Immature natural killer cell (primary cell): ENCODE data around the gene SIDT2. TPM values are rescaled to one million over a fixed set of nuclear protein-coding genes. Genes with fewer than 3 reads are reported as not detected.
"Not testable (repeated sequence)": the region's sequence is repeated elsewhere in the genome, so short reads cannot be mapped to it uniquely, and the experiment has no call there.

Source experiments
- DNase-seq, 3 donors: peaks; one replicate each; pipeline ENCODE4 v3.0.0; 2022; ENCODE audit warnings: mixed read lengths in 1 of 3
- H3K27ac Mint-ChIP-seq, 6 donors: one replicate each; pipeline ENCODE4 v1.8.0; 2020; ENCODE audit warnings: mixed read lengths in 6 of 6, mild to moderate bottlenecking in 5 of 6, inconsistent platforms in 4 of 6, moderate library complexity in 3 of 6
- H3K27me3 Mint-ChIP-seq, 3 donors: one replicate each; pipeline ENCODE4 v1.8.0; 2020 to 2021; ENCODE audit warnings: low read depth in 3 of 3, mild to moderate bottlenecking in 3 of 3, mixed read lengths in 3 of 3, moderate library complexity in 3 of 3, inconsistent platforms in 1 of 3
- H3K36me3 Mint-ChIP-seq, 3 donors: one replicate each; pipeline ENCODE4 v1.8.0; 2020; ENCODE audit warnings: mixed read lengths in 3 of 3, inconsistent platforms in 2 of 3, mild to moderate bottlenecking in 2 of 3
- H3K4me1 Mint-ChIP-seq, 2 donors: one replicate each; pipeline ENCODE4 v1.8.0; 2020; ENCODE audit warnings: inconsistent platforms in 2 of 2, mild to moderate bottlenecking in 2 of 2, mixed read lengths in 2 of 2, moderate library complexity in 1 of 2
- H3K4me3 Mint-ChIP-seq, 5 donors: one replicate each; pipeline ENCODE4 v1.8.0; 2020; ENCODE audit warnings: mild to moderate bottlenecking in 5 of 5, mixed read lengths in 5 of 5, inconsistent platforms in 3 of 5, moderate library complexity in 3 of 5
- H3K9me3 Mint-ChIP-seq, 6 donors: one replicate each; pipeline ENCODE4 v1.8.0; 2020; ENCODE audit warnings: mild to moderate bottlenecking in 6 of 6, mixed read lengths in 6 of 6, inconsistent platforms in 4 of 6, moderate library complexity in 3 of 6
- polyA plus RNA-seq, 3 donors: library from polyadenylated mRNA; unstranded; fragments of 300-500 nt; fragmentation: Illumina TruSeq; gene quantifications; one replicate each; pipeline ENCODE4 v1.2.3, GENCODE V29; 2021

Gene SIDT2
- polyA plus RNA-seq, 3 donors from 2014 or later, result 1.6 to 4.7 (median 1.7) TPM

- H3K27ac Mint-ChIP-seq, result peak overlapping the region; percentile 79 to 98 (median 94)
- peaks cover 0 to under 1% (median under 1%) of the 10 kb centered on the region in 3 donors for H3K36me3 Mint-ChIP-seq
- peaks cover 2 to 8% (median 3%) of the 10 kb centered on the region in 3 donors for H3K27me3 Mint-ChIP-seq
- no peaks in the 10 kb centered on the region for H3K9me3 Mint-ChIP-seq
- peak overlapping the region; percentile 94 to 97 (median 94) for H3K4me3 Mint-ChIP-seq
- no peak for DNase-seq
- peaks cover 35 to 41% of the 10 kb centered on the region in 2 donors for H3K4me1 Mint-ChIP-seq
Observed at GRCh38 chr11:117177534-117178209, 871 bp upstream of the SIDT2 start.

- peaks cover 30 to 32% of the 10 kb centered on the region in 2 donors for H3K4me1 Mint-ChIP-seq
- DNase-seq, result peak; percentile 72 to 77 (median 75)
- H3K36me3 Mint-ChIP-seq, result peaks cover 0 to 7% (median 3%) of the 10 kb centered on the region in 3 donors
- peak overlapping the region; percentile 89 to 98 (median 94) for H3K27ac Mint-ChIP-seq
- peaks cover 2 to 8% (median 3%) of the 10 kb centered on the region in 3 donors for H3K27me3 Mint-ChIP-seq
- H3K4me3 Mint-ChIP-seq, result peak overlapping the region; percentile 94 to 97 (median 94)
- H3K9me3 Mint-ChIP-seq, result no peaks in the 10 kb centered on the region
Observed at GRCh38 chr11:117179048-117179999, 781 bp downstream of the SIDT2 start.

- H3K4me3 Mint-ChIP-seq, result peak overlapping the region; percentile 94 to 97 (median 94)
- H3K9me3 Mint-ChIP-seq, result no peaks in the 10 kb centered on the region
- H3K27me3 Mint-ChIP-seq, result peaks cover 2 to 8% (median 3%) of the 10 kb centered on the region in 3 donors
- H3K4me1 Mint-ChIP-seq, result peaks cover 30 to 32% of the 10 kb centered on the region in 2 donors
- H3K36me3 Mint-ChIP-seq, result peaks cover 0 to 8% (median 3%) of the 10 kb centered on the region in 3 donors
- no peak for DNase-seq
- H3K27ac Mint-ChIP-seq, result peak overlapping the region; percentile 39 to 98 (median 94)
Observed at GRCh38 chr11:117180020-117180419, 1.5 kb downstream of the SIDT2 start.

GRCh38 chr11:117180661-117181585, 2.4 kb downstream of the SIDT2 start:
- Mint-ChIP-seq H3K4me3 (peak overlapping the region; percentile 52 to 97 (median 94)), H3K9me3 (no peaks in the 10 kb centered on the region), H3K27ac (peak overlapping the region in 5 of 6 donors; percentile 42 to 94 (median 58)), H3K27me3 (peaks cover 2 to 8% (median 3%) of the 10 kb centered on the region in 3 donors), H3K4me1 (peaks cover 30 to 32% of the 10 kb centered on the region in 2 donors), H3K36me3 (peaks cover 0 to 13% (median 3%) of the 10 kb centered on the region in 3 donors)
- DNase-seq, result peak; percentile 12 to 47 (median 20)

GRCh38 chr11:117181586-117182550, 3.3 kb downstream of the SIDT2 start:
- H3K4me1 Mint-ChIP-seq, result peaks cover 30 to 32% of the 10 kb centered on the region in 2 donors
- no peak for DNase-seq
- peaks cover 2 to 10% (median 3%) of the 10 kb centered on the region in 3 donors for H3K27me3 Mint-ChIP-seq
- H3K36me3 Mint-ChIP-seq, result peaks cover 0 to 13% (median 3%) of the 10 kb centered on the region in 3 donors
- H3K4me3 Mint-ChIP-seq, result no peak overlapping the region
- no peak overlapping the region for H3K27ac Mint-ChIP-seq
- no peaks in the 10 kb centered on the region for H3K9me3 Mint-ChIP-seq

DNA sequence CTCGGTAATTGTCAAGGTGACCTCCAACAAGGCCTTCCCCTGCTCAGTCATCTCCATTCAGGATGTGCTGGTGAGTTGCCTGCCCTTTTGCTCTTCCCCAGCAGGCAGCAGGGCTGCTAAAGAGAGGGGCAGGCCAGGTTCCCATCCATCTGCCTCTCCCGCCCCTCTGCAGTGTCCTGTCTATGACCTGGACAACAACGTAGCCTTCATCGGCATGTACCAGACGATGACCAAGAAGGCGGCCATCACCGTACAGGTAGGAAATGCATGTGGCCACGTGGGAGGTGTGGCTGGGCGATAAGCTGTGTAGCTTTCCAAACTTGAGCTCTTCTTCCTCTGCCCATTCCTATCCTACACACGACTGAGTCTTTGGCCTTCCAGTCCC, 4.0 kb downstream of the SIDT2 start:
- no peak for DNase-seq
- peaks cover 2 to 10% (median 6%) of the 10 kb centered on the region in 3 donors for H3K27me3 Mint-ChIP-seq
- H3K4me3 Mint-ChIP-seq, result no peak overlapping the region
- H3K9me3 Mint-ChIP-seq, result no peaks in the 10 kb centered on the region
- H3K27ac Mint-ChIP-seq, result peak overlapping the region in 1 of 6 donors; percentile 26
- peaks cover 0 to 13% (median 3%) of the 10 kb centered on the region in 3 donors for H3K36me3 Mint-ChIP-seq
- peaks cover 30 to 32% of the 10 kb centered on the region in 2 donors for H3K4me1 Mint-ChIP-seq

GRCh38 chr11:117183178-117183577, 4.6 kb downstream of the SIDT2 start:
- H3K36me3 Mint-ChIP-seq, result peaks cover 0 to 13% (median 3%) of the 10 kb centered on the region in 3 donors
- H3K27me3 Mint-ChIP-seq, result peaks cover 2 to 10% (median 6%) of the 10 kb centered on the region in 3 donors
- not testable (repeated sequence) for DNase-seq, H3K27ac Mint-ChIP-seq, H3K4me3 Mint-ChIP-seq, H3K9me3 Mint-ChIP-seq
- H3K4me1 Mint-ChIP-seq, result peaks cover 26 to 27% of the 10 kb centered on the region in 2 donors

DNA sequence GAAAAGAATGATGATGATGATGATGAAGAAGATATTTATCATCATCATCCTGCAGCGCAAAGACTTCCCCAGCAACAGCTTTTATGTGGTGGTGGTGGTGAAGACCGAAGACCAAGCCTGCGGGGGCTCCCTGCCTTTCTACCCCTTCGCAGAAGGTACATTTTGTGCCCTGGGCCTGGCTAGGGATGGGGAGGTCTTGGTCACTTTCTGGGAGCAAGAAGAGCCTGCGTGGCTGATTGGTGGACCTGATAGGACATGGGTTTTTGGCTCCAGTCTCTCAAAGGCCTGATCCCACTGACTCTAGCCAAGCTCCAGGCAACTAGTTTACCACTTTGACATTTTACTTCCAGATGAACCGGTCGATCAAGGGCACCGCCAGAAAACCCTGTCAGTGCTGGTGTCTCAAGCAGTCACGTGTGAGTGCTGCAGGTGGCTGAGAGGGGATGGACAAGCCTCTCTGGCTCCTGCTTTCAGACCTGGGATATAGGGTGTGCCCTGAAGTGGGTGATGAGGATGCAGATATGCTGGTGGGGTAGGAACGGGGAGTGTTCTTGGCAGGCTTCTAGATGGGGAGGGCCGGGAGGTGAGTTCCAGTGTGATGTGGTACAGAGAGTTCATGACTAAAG, 5.3 kb downstream of the SIDT2 start:
- Mint-ChIP-seq H3K4me3 (no peak overlapping the region), H3K9me3 (no peaks in the 10 kb centered on the region), H3K36me3 (peaks cover 0 to 13% (median 3%) of the 10 kb centered on the region in 3 donors), H3K27ac (peak overlapping the region in 2 of 6 donors; percentile 16 to 22), H3K27me3 (peaks cover 2 to 6% (median 3%) of the 10 kb centered on the region in 3 donors), H3K4me1 (peaks cover 21 to 22% of the 10 kb centered on the region in 2 donors)
- no peak for DNase-seq

DNA sequence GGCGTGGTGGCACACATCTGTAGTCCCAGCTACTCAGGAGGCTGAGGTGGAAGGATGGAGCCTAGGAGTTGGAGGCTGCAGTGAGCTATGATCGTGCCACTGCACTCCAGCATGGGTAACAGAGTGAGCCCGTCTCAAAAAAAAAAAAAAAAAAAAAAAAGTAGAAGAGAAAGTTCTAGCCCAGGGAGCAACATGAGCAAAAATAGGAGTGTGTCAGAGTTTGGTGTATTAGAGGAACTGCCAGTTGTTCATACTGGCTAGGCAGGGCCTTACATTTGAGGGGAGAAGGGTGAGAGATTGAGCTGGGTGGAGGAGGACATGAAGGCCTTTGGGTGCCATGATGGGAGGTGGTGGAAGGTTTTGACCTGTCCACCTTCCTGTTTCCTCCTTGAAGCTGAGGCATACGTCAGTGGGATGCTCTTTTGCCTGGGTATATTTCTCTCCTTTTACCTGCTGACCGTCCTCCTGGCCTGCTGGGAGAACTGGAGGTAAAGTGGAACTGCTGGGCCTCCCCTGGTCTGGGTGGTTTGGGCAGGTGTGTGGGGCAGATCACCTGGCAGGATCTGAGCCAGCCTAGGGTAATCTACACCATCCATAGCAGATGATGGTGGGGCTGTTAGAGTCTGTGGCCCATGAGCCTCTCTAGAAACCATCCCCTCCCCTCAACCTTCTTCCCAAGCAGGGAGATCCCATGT, 7.3 kb downstream of the SIDT2 start:
- DNase-seq, result no peak
- Mint-ChIP-seq H3K36me3 (peaks cover 0 to 13% (median 3%) of the 10 kb centered on the region in 3 donors), H3K27me3 (peaks cover 2 to 3% (median 2%) of the 10 kb centered on the region in 3 donors), H3K27ac (no peak overlapping the region), H3K4me3 (no peak overlapping the region), H3K4me1 (peaks cover 5% of the 10 kb centered on the region in 2 donors), H3K9me3 (no peaks in the 10 kb centered on the region)

GRCh38 chr11:117186431-117186761, 7.9 kb downstream of the SIDT2 start:
- DNase-seq, result no peak

DNA sequence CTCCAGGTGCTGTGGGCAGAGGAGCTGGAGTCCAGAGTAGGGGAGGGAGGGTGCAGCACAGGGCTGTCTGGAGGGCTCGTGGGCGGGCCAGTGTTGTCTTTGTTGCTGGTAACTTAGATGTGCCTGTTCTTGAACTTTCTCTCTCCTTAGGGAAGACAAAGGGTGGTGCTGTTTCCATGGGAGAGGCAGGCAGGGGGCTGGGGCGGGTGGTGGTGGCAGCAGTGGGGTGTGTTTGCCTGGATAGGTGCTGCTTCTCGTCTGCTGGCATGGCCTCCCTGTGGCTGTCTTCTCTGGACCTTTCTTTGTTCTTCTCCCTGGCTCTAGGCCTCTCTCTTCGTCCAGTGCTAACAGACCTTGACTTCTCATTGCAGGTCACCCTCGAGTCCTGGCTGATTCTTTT, 8.5 kb downstream of the SIDT2 start:
- Mint-ChIP-seq H3K4me1 (no peaks in the 10 kb centered on the region), H3K27ac (peak overlapping the region in 2 of 6 donors; percentile 31 to 60), H3K4me3 (peak overlapping the region in 1 of 5 donors; percentile 4), H3K27me3 (peaks cover 0 to 3% (median 2%) of the 10 kb centered on the region in 3 donors), H3K36me3 (peaks cover 0 to 13% (median 3%) of the 10 kb centered on the region in 3 donors), H3K9me3 (no peaks in the 10 kb centered on the region)
- no peak for DNase-seq

More at GRCh38 chr11:117186431-117186761, 7.9 kb downstream of the SIDT2 start:
- Mint-ChIP-seq H3K27me3 (peaks cover 2 to 3% (median 2%) of the 10 kb centered on the region in 3 donors), H3K4me3 (no peak overlapping the region), H3K36me3 (peaks cover 0 to 13% (median 3%) of the 10 kb centered on the region in 3 donors), H3K9me3 (no peaks in the 10 kb centered on the region), H3K4me1 (peaks cover 0 to under 1% of the 10 kb centered on the region in 2 donors), H3K27ac (no peak overlapping the region)
